Measurements from ENCODE around the gene PLXNA4.

PLXNA4 gene

GRCh38 chr7:132138817-132139216 is 437.5 kb downstream of the PLXNA4 start:
- no peaks in the 10 kb centered on the region for H3K27me3 ChIP-seq
- H3K4me1 ChIP-seq, result no peaks in the 10 kb centered on the region
- TF ChIP-seq CTCF (IDR thresholded peaks at IDR 0.05; ENCODE audit: low read depth, low read length), result no peak
- H3K36me3 ChIP-seq, result peaks cover 33% of the 10 kb centered on the region
- no peak overlapping the region for H3K4me3 ChIP-seq (ENCODE audit: low read depth, low read length)
- DNase-seq, result no peak
- no peaks in the 10 kb centered on the region for H3K9me3 ChIP-seq

- no peaks in the 10 kb centered on the region for H3K9me3 ChIP-seq
- DNase-seq, result no peak
- TF ChIP-seq CTCF (IDR thresholded peaks at IDR 0.05; ENCODE audit: low read depth, low read length), result no peak
- no peak overlapping the region for H3K4me3 ChIP-seq (ENCODE audit: low read depth, low read length)
- H3K4me1 ChIP-seq, result no peaks in the 10 kb centered on the region
- H3K36me3 ChIP-seq, result peaks cover 32% of the 10 kb centered on the region
- H3K27me3 ChIP-seq, result no peaks in the 10 kb centered on the region
These were observed 438.6 kb downstream of the PLXNA4 start for GRCh38 chr7:132137681-132138080.

GRCh38 chr7:132135746-132136385 is 440.4 kb downstream of the PLXNA4 start:
- Histone ChIP-seq H3K9me3 (no peaks in the 10 kb centered on the region), H3K27me3 (no peaks in the 10 kb centered on the region), H3K4me3 (ENCODE audit: low read depth, low read length) (no peak overlapping the region), H3K4me1 (no peaks in the 10 kb centered on the region), H3K36me3 (peaks cover 26% of the 10 kb centered on the region)
- TF ChIP-seq CTCF (IDR thresholded peaks at IDR 0.05; ENCODE audit: low read depth, low read length), result no peak
- no peak for DNase-seq

DNA sequence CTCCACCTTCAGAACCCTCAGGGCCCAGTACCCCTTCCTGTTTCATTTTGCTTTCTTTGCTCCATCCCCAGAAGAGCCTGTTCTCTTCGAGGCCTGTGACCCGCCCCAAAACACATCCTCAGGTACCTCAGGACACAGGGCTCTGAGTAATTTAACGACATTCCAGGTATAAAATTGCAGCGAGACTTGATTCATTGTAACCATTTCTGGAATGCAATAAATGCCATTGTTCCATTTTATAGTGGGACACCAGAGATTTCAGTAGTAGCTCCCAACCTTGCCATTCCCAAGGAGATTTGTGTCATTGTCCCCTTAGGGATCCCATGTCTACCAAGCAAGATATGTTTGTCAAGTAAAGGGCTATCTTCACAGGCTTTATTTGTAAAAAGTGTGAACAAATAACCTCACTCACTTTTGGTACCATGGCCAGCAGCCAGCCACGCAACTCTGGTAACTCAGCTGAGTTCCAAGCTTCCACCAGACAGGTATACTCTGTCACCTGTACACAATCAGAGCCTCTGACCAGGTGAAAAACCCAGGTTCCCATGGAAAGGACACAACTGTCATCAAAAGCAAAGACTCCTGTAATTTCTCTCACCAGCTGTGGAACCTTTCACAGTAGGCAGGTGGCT is 441.3 kb downstream of the PLXNA4 start:
- DNase-seq, result no peak
- TF ChIP-seq CTCF (IDR thresholded peaks at IDR 0.05; ENCODE audit: low read depth, low read length), result no peak
- H3K27me3 ChIP-seq, result no peaks in the 10 kb centered on the region
- H3K9me3 ChIP-seq, result no peaks in the 10 kb centered on the region
- no peak overlapping the region for H3K4me3 ChIP-seq (ENCODE audit: low read depth, low read length)
- no peaks in the 10 kb centered on the region for H3K4me1 ChIP-seq
- peaks cover 23% of the 10 kb centered on the region for H3K36me3 ChIP-seq

GRCh38 chr7:132133501-132133900 is 442.8 kb downstream of the PLXNA4 start:
- H3K4me1 ChIP-seq, result no peaks in the 10 kb centered on the region
- no peaks in the 10 kb centered on the region for H3K27me3 ChIP-seq
- no peaks in the 10 kb centered on the region for H3K9me3 ChIP-seq
- H3K4me3 ChIP-seq (ENCODE audit: low read depth, low read length), result no peak overlapping the region
- no peak for DNase-seq
- no peak for TF ChIP-seq CTCF (IDR thresholded peaks at IDR 0.05; ENCODE audit: low read depth, low read length)
- peaks cover 30% of the 10 kb centered on the region for H3K36me3 ChIP-seq

GRCh38 chr7:132131196-132131595 is 445.1 kb downstream of the PLXNA4 start:
- TF ChIP-seq CTCF (IDR thresholded peaks at IDR 0.05; ENCODE audit: low read depth, low read length), result no peak
- H3K36me3 ChIP-seq, result peaks cover 19% of the 10 kb centered on the region
- no peak overlapping the region for H3K4me3 ChIP-seq (ENCODE audit: low read depth, low read length)
- DNase-seq, result no peak
- H3K4me1 ChIP-seq, result no peaks in the 10 kb centered on the region
- no peaks in the 10 kb centered on the region for H3K9me3 ChIP-seq
- H3K27me3 ChIP-seq, result no peaks in the 10 kb centered on the region
